Ovary (tissue), 3 donors: ENCODE data around the gene MRPL47.

Experiments used
- POLR2A ChIP-seq: fragments of 450-650 bp; IDR thresholded peaks from one replicate; pipeline ENCODE4 v1.6.1; 2017; ENCODE audit warnings: antibody characterized with exemption, mild to moderate bottlenecking, moderate library complexity
- TF ChIP-seq, protein P1 (sequence below), 3 donors: fragments of 450-650 bp in 2 of 3; fragments of 200-600 bp in 1 of 3; IDR thresholded peaks; one replicate each; pipeline versions ENCODE4 v1.5.1 to v1.8.0; 2016 to 2022; ENCODE audit warnings: antibody characterized with exemption in 3 of 3, mild to moderate bottlenecking in 1 of 3
- donor health status: DM: no; HTN: no; CAD: no.

DNA sequence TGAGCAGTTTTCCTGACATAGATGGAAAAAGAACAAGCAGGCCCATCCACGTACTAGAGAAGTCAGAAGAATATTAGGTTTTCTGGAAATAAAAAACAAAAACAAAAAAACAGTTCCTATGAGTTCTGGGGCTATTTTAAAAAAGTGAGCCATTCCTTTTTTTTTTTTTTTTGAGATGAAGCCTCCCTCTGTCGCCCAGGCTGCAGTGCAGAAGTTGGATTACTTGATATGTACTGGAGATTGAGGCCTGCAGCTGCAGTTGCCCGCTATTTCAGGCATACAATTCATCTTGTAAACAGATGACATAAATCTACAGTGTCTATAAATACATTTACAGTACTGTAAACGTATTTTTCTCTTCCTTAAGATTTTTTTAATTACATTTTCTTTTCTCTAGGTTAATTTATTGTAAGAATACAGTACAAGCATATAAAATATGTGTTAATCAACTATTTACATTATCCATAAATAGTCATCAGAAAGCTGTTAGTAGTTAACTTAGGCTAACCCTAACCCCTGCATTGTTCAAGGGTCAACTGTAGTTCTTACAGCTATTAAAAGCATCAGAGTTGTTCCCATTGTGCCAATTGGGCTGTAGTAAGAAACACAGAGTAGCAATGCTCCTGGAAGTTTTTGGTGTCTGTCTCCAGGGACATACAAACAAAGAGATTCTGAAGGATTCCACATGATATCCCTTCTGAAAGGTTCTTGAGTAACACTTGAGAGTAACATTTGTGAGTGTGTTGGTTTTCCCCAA, 52.9 kb downstream of the MRPL47 start:
- TF ChIP-seq, protein P1, sequence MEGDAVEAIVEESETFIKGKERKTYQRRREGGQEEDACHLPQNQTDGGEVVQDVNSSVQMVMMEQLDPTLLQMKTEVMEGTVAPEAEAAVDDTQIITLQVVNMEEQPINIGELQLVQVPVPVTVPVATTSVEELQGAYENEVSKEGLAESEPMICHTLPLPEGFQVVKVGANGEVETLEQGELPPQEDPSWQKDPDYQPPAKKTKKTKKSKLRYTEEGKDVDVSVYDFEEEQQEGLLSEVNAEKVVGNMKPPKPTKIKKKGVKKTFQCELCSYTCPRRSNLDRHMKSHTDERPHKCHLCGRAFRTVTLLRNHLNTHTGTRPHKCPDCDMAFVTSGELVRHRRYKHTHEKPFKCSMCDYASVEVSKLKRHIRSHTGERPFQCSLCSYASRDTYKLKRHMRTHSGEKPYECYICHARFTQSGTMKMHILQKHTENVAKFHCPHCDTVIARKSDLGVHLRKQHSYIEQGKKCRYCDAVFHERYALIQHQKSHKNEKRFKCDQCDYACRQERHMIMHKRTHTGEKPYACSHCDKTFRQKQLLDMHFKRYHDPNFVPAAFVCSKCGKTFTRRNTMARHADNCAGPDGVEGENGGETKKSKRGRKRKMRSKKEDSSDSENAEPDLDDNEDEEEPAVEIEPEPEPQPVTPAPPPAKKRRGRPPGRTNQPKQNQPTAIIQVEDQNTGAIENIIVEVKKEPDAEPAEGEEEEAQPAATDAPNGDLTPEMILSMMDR (IDR thresholded peaks at IDR 0.05) = no peak
- no peak for TF ChIP-seq POLR2A
